ENCODE data around the gene CAMSAP3. TPM values are rescaled to one million over a fixed set of nuclear protein-coding genes. Genes with fewer than 3 reads are reported as not detected.

The CAMSAP3 gene
- total and polyA plus RNA-seq, 8 donors: 10.5 to 22.3 (median 15.8) TPM

DNA sequence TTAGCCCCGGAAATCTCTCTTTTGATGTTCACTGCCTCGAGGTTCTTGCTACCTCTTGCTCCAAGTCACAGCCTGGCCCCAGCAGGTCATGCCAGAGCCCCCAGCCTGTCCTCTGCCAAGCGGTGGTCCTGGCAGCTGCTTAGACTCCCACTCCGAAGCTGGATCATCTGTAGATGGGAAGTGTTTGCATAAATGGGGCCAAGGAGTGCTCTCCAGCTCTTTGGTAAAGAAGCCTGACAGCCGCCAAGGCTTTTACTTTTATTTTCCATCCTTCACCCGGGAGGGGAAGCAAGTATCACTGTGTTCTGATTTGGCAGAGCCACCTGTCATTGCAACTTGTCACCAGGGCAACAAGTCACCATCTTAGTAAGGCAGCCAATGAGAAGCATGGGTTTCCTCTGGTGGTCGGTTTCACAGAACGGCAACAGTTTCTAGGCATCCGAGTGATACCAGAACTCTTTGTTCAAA lies 62.6 kb downstream of the CAMSAP3 start:
- Histone ChIP-seq H3K9me3 (no peaks in the 10 kb centered on the region), H3K36me3 (no peaks in the 10 kb centered on the region), H3K27ac (peak overlapping the region in 1 of 2 donors; percentile 97), H3K27me3 (peaks cover 0 to 4% of the 10 kb centered on the region in 2 donors), H3K4me1 (peaks cover 0 to 67% of the 10 kb centered on the region in 2 donors), H3K4me3 (peak overlapping the region in 1 of 2 donors; percentile 9)
- DNase-seq (no peak), ATAC-seq (peak; percentile 46)
- intact Hi-C loops (cut with DNase I): no loop called here
- TF ChIP-seq, protein P1, sequence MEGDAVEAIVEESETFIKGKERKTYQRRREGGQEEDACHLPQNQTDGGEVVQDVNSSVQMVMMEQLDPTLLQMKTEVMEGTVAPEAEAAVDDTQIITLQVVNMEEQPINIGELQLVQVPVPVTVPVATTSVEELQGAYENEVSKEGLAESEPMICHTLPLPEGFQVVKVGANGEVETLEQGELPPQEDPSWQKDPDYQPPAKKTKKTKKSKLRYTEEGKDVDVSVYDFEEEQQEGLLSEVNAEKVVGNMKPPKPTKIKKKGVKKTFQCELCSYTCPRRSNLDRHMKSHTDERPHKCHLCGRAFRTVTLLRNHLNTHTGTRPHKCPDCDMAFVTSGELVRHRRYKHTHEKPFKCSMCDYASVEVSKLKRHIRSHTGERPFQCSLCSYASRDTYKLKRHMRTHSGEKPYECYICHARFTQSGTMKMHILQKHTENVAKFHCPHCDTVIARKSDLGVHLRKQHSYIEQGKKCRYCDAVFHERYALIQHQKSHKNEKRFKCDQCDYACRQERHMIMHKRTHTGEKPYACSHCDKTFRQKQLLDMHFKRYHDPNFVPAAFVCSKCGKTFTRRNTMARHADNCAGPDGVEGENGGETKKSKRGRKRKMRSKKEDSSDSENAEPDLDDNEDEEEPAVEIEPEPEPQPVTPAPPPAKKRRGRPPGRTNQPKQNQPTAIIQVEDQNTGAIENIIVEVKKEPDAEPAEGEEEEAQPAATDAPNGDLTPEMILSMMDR (IDR thresholded peaks at IDR 0.05): no peak

DNA sequence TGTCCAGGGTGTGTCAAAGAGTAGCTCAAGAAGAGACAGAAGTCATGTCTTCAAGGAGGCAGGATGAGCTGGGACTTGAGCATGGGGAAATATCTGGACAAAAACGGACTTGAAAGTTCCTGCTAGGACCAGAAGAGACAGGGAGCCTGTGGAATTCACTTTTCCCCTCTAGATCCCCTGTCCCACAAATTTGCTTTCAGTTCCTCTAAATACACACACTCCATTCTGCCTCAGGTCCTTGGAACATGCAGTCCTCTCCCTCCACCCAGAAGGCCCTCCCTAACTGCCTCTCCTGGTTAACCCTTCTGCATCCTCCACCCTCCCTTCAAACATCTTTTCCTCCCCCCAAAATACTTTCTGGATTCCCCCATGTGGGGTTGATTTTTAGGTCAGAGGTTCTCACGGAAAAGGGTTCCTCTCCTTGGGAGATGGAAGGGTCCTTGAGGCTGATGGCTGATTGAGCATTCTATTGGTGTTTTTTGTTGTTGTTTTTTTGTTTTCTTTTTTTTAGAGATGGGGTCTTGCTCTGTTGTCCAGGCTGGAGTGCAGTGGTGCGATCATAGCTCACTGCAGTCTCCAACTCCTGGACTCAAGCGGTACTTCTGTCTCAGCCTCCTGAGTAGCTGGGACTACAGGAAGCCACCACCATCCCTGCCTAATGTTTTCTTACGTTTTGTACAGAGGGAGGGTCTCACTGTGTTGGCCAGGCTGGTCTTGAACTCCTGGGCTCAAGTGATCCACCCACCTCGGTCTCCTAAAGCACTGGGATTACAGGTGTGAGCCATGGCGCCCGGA lies 66.3 kb downstream of the CAMSAP3 start:
- Histone ChIP-seq H3K27ac (no peak overlapping the region), H3K9me3 (no peaks in the 10 kb centered on the region), H3K27me3 (peaks cover 0 to 13% of the 10 kb centered on the region in 2 donors), H3K4me1 (peaks cover 0 to 32% of the 10 kb centered on the region in 2 donors), H3K36me3 (no peaks in the 10 kb centered on the region), H3K4me3 (no peak overlapping the region)
- intact Hi-C loops (cut with DNase I): no loop called here
- TF ChIP-seq, protein P1 (IDR thresholded peaks at IDR 0.05): no peak
- DNase-seq (no peak), ATAC-seq (no peak)

DNA sequence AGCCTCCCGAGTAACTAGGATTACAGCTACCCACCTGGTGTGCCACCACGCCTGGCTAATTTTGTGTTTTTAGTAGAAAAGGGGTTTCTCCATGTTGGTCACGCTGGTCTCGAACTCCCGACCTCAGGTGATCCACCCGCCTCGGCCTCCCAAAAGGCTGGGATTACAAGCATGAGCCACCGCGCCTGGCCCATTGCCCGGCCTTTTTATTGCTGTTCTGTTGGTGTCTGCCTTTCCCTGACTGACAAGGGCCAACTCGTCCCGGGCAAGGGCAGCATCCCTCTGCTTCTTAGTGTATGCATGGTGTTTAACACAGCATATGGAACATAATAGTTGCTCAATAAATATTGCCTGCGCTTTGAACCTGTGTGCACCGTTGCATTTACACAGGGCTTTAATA lies 67.0 kb downstream of the CAMSAP3 start:
- ATAC-seq (no peak), DNase-seq (no peak)
- TF ChIP-seq, protein P1 (IDR thresholded peaks at IDR 0.05): no peak
- Histone ChIP-seq H3K4me1 (peaks cover 0 to 25% of the 10 kb centered on the region in 2 donors), H3K27ac (no peak overlapping the region), H3K27me3 (peaks cover 0 to 13% of the 10 kb centered on the region in 2 donors), H3K9me3 (no peaks in the 10 kb centered on the region), H3K4me3 (no peak overlapping the region), H3K36me3 (no peaks in the 10 kb centered on the region)
- intact Hi-C loops (cut with DNase I): no loop called here

DNA sequence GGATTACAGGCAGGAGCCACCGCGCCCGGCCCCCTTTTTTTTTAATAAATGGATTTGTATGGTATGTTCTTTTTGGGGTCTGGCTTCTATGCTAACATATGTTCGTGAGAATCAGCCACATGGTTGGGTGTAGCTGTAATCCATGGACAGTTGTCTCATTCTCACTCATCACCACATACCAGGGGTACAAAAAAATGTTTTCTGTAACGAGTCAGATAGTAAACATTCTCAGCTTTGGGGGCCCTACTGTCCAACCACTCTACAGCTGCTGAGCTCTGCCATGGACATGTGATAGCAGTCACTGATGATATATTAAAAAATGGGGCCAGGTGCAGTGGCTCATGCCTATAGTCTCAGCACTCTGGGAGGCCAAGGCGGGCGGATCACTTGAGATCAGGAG lies 68.0 kb downstream of the CAMSAP3 start:
- TF ChIP-seq, protein P1 (IDR thresholded peaks at IDR 0.05): no peak
- Histone ChIP-seq H3K4me3 (no peak overlapping the region), H3K4me1 (peaks cover 0 to 18% of the 10 kb centered on the region in 2 donors), H3K36me3 (no peaks in the 10 kb centered on the region), H3K27me3 (peaks cover 0 to 17% of the 10 kb centered on the region in 2 donors), H3K9me3 (no peaks in the 10 kb centered on the region), H3K27ac (no peak overlapping the region)
- DNase-seq (no peak), ATAC-seq (no peak)
- intact Hi-C loops (cut with DNase I): no loop called here

DNA sequence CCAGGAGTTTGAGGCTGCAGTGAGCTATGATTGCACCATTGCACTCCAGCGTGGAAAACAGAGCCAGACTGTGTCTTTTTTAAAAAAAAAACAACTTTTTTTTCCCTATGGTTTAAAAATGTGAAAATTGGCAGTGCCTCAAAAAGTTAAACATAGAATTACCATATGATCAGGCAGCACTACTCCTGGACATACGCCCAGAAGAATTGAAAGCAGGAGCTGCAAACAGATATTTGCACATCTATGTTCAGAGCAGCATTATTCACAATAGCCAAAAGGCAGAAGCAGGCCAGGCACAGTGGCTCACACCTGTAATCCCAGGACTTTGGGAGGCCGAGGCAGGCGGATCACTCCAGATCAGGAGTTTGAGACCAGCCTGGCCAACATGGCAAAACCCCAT lies 69.4 kb downstream of the CAMSAP3 start:
- intact Hi-C loops (cut with DNase I): no loop called here
- Histone ChIP-seq H3K4me1 (peaks cover 0 to 23% of the 10 kb centered on the region in 2 donors), H3K4me3 (no peak overlapping the region), H3K27me3 (peaks cover 0 to 28% of the 10 kb centered on the region in 2 donors), H3K9me3 (no peaks in the 10 kb centered on the region), H3K36me3 (no peaks in the 10 kb centered on the region), H3K27ac (no peak overlapping the region)
- TF ChIP-seq, protein P1 (IDR thresholded peaks at IDR 0.05): no peak
- DNase-seq: peak in 2 of 4 donors; percentile 68 to 87
- ATAC-seq: no peak

Data from left lung (tissue), 10 donors.